ENCODE measurements around the gene PARP9.

Gene PARP9

GRCh38 chr3:122582390-122582789 is 18.3 kb upstream of the PARP9 start:
- no peak for TF ChIP-seq EZH2phosphoT487 (conservative IDR thresholded peaks at IDR 0.05; ENCODE audit: low read length)
- no peak for TF ChIP-seq CTCF (IDR thresholded peaks at IDR 0.05; ENCODE audit: insufficient read depth, low read length, poor library complexity, severe bottlenecking)
- Histone ChIP-seq H3K27me3 (ENCODE audit: low read length) (no peaks in the 10 kb centered on the region), H3K79me2 (ENCODE audit: insufficient read depth, low read length) (no peaks in the 10 kb centered on the region), H2AFZ (ENCODE audit: low read depth, low read length, severe bottlenecking) (no peak overlapping the region), H3K4me3 (ENCODE audit: insufficient read depth, low read length, poor library complexity, severe bottlenecking) (no peak overlapping the region), H3K27ac (ENCODE audit: low read depth, low read length) (no peak overlapping the region), H3K9ac (ENCODE audit: low read length) (no peak overlapping the region), H3K36me3 (ENCODE audit: low read length) (no peaks in the 10 kb centered on the region), H3K9me3 (ENCODE audit: insufficient read depth, low read length) (peaks cover 15% of the 10 kb centered on the region; the same call in 1 of the 2 replicates), H3K9me2 (replicated peaks; ENCODE audit: insufficient read depth, low read length) (no peaks in the 10 kb centered on the region), H3F3A (ENCODE audit: insufficient read depth) (no peaks in the 10 kb centered on the region), H4K20me1 (ENCODE audit: low read depth, low read length) (no peaks in the 10 kb centered on the region), H3K4me2 (ENCODE audit: low read depth, low read length, poor library complexity, severe bottlenecking) (no peak overlapping the region)

GRCh38 chr3:122581622-122582021 is 17.5 kb upstream of the PARP9 start:
- no peaks in the 10 kb centered on the region for H4K20me1 ChIP-seq (ENCODE audit: low read depth, low read length)
- H3K4me2 ChIP-seq (ENCODE audit: low read depth, low read length, poor library complexity, severe bottlenecking): no peak overlapping the region
- no peaks in the 10 kb centered on the region for H3K79me2 ChIP-seq (ENCODE audit: insufficient read depth, low read length)
- TF ChIP-seq CTCF (IDR thresholded peaks at IDR 0.05; ENCODE audit: insufficient read depth, low read length, poor library complexity, severe bottlenecking): no peak
- TF ChIP-seq EZH2phosphoT487 (conservative IDR thresholded peaks at IDR 0.05; ENCODE audit: low read length): no peak
- H3F3A ChIP-seq (ENCODE audit: insufficient read depth): no peaks in the 10 kb centered on the region
- peaks cover 15% of the 10 kb centered on the region; the same call in 1 of the 2 replicates for H3K9me3 ChIP-seq (ENCODE audit: insufficient read depth, low read length)
- H3K9me2 ChIP-seq (replicated peaks; ENCODE audit: insufficient read depth, low read length): no peaks in the 10 kb centered on the region
- H3K27ac ChIP-seq (ENCODE audit: low read depth, low read length): no peak overlapping the region
- no peak overlapping the region for H3K4me3 ChIP-seq (ENCODE audit: insufficient read depth, low read length, poor library complexity, severe bottlenecking)
- no peak overlapping the region for H2AFZ ChIP-seq (ENCODE audit: low read depth, low read length, severe bottlenecking)
- H3K9ac ChIP-seq (ENCODE audit: low read length): no peak overlapping the region
- no peaks in the 10 kb centered on the region for H3K27me3 ChIP-seq (ENCODE audit: low read length)
- no peaks in the 10 kb centered on the region for H3K36me3 ChIP-seq (ENCODE audit: low read length)

- no peak overlapping the region for H3K4me3 ChIP-seq (ENCODE audit: insufficient read depth, low read length, poor library complexity, severe bottlenecking)
- no peaks in the 10 kb centered on the region for H4K20me1 ChIP-seq (ENCODE audit: low read depth, low read length)
- no peak overlapping the region for H3K9ac ChIP-seq (ENCODE audit: low read length)
- no peaks in the 10 kb centered on the region for H3K9me2 ChIP-seq (replicated peaks; ENCODE audit: insufficient read depth, low read length)
- no peaks in the 10 kb centered on the region for H3K27me3 ChIP-seq (ENCODE audit: low read length)
- no peaks in the 10 kb centered on the region for H3K79me2 ChIP-seq (ENCODE audit: insufficient read depth, low read length)
- no peak overlapping the region for H2AFZ ChIP-seq (ENCODE audit: low read depth, low read length, severe bottlenecking)
- H3F3A ChIP-seq (ENCODE audit: insufficient read depth): no peaks in the 10 kb centered on the region
- no peak overlapping the region for H3K4me2 ChIP-seq (ENCODE audit: low read depth, low read length, poor library complexity, severe bottlenecking)
- no peaks in the 10 kb centered on the region for H3K36me3 ChIP-seq (ENCODE audit: low read length)
- TF ChIP-seq CTCF (IDR thresholded peaks at IDR 0.05; ENCODE audit: insufficient read depth, low read length, poor library complexity, severe bottlenecking): no peak
- no peak for TF ChIP-seq EZH2phosphoT487 (conservative IDR thresholded peaks at IDR 0.05; ENCODE audit: low read length)
- H3K27ac ChIP-seq (ENCODE audit: low read depth, low read length): no peak overlapping the region
- H3K9me3 ChIP-seq (ENCODE audit: insufficient read depth, low read length): peaks cover 15% of the 10 kb centered on the region; the same call in 1 of the 2 replicates
Measured at GRCh38 chr3:122580470-122580869, 16.4 kb upstream of the PARP9 start.
